IMR-90 (cell line): Measurements from ENCODE around the gene HOXB7. TPM values are rescaled to one million over a fixed set of nuclear protein-coding genes. Genes with fewer than 3 reads are reported as not detected.

Source experiments
- ATAC-seq: fragments of 200-7000 bp; cut with Tn5 transposase; 2 replicates; pipeline ENCODE4 v1.9.1; 2020; ENCODE audit warnings: low read depth, mild to moderate bottlenecking, moderate library complexity
- BruUV-seq: library from RNA; stranded (reverse); fragments of 400-500 nt; replicated peaks from 2 replicates; lab custom pipeline; 2021; lab: Mats Ljungman, UMichigan
- CTCF ChIA-PET: fragments of 300-600 bp; formaldehyde crosslinking; extraction: SDS; loops from one replicate; lab custom pipeline; 2021; ENCODE audit warnings: antibody characterized with exemption; lab: Yijun Ruan, JAX
- POLR2A ChIA-PET: fragments of 300-600 bp; sonication (Branson Sonifier 250); formaldehyde crosslinking; loops from one replicate; lab custom pipeline; 2022; ENCODE audit warnings: antibody characterized with exemption; ENCODE audit not compliant: unreplicated experiment; lab: Charles Lee
- DNase-seq: peaks from one replicate; pipeline ENCODE4 v3.0.0; 2013
- H2AFZ ChIP-seq: replicated peaks from 2 replicates; pipeline ENCODE3; 2013; ENCODE audit warnings: low read length, mild to moderate bottlenecking; ENCODE audit not compliant: poor library complexity
- H2AK5ac ChIP-seq: 2 replicates; pipeline ENCODE4 v1.6.1; 2013; ENCODE audit warnings: low read depth, low read length, inconsistent platforms
- H2AK9ac ChIP-seq: replicated peaks from 2 replicates; pipeline ENCODE3; 2013; ENCODE audit warnings: mild to moderate bottlenecking, low read depth, low read length, moderate library complexity; ENCODE audit not compliant: poor library complexity
- H2BK120ac ChIP-seq: 2 replicates; pipeline ENCODE4 v1.6.1; 2013; ENCODE audit warnings: low read depth, low read length, inconsistent platforms
- H2BK15ac ChIP-seq: 3 replicates; pipeline ENCODE4 v1.6.1; 2013; ENCODE audit warnings: low read depth, low read length, inconsistent platforms
- H2BK20ac ChIP-seq: 2 replicates; pipeline ENCODE4 v1.6.1; 2013; ENCODE audit warnings: low read depth, mild to moderate bottlenecking, inconsistent platforms, low read length, moderate library complexity
- H2BK5ac ChIP-seq: 2 replicates; pipeline ENCODE4 v1.6.1; 2013; ENCODE audit warnings: mild to moderate bottlenecking, low read depth, low read length, inconsistent platforms; ENCODE audit not compliant: poor library complexity, severe bottlenecking
- H3K14ac ChIP-seq: replicated peaks from 2 replicates; pipeline ENCODE4 v1.6.1; 2013; ENCODE audit warnings: low read depth, low read length, inconsistent platforms
- H3K18ac ChIP-seq: 2 replicates; pipeline ENCODE4 v1.6.1; 2013; ENCODE audit warnings: low read depth, low read length, control low read depth
- H3K23ac ChIP-seq: 2 replicates; pipeline ENCODE4 v1.6.1; 2013; ENCODE audit warnings: low read depth, low read length, inconsistent platforms
- H3K27ac ChIP-seq: 2 replicates; pipeline ENCODE4 v1.5.1; 2013; ENCODE audit warnings: mild to moderate bottlenecking, control low read depth, low read length; ENCODE audit not compliant: insufficient read depth
- H3K27me3 ChIP-seq: 2 replicates; pipeline ENCODE4 v1.6.1; 2013; ENCODE audit warnings: low read length; ENCODE audit not compliant: control insufficient read depth, insufficient read depth
- H3K36me3 ChIP-seq: 2 replicates; pipeline ENCODE4 v1.6.1; 2013; ENCODE audit warnings: low read length, mixed read lengths; ENCODE audit not compliant: control insufficient read depth, insufficient read depth
- H3K4ac ChIP-seq: 2 replicates; pipeline ENCODE4 v1.6.1; 2013; ENCODE audit warnings: low read depth, low read length, inconsistent platforms
- H3K4me1 ChIP-seq: 2 replicates; pipeline ENCODE4 v1.6.1; 2013; ENCODE audit warnings: low read length, mixed read lengths; ENCODE audit not compliant: control insufficient read depth, insufficient read depth
- H3K4me2 ChIP-seq: 2 replicates; pipeline ENCODE4 v1.6.1; 2013; ENCODE audit warnings: low read depth, mild to moderate bottlenecking, control low read depth, low read length, moderate library complexity
- H3K4me3 ChIP-seq: 2 replicates; pipeline ENCODE4 v1.5.1; 2013; ENCODE audit warnings: low read depth, mild to moderate bottlenecking, control low read depth, low read length, moderate library complexity; ENCODE audit not compliant: insufficient read depth
- H3K56ac ChIP-seq: 2 replicates; pipeline ENCODE4 v1.6.1; 2013; ENCODE audit warnings: low read length, inconsistent platforms; ENCODE audit not compliant: insufficient read depth; ENCODE audit errors: extremely low read depth
- H3K79me1 ChIP-seq, 2 experiments: 2 replicates each; pipeline ENCODE4 v1.6.1; 2013; ENCODE audit warnings: low read length in 2 of 2, inconsistent platforms in 1 of 2, low read depth in 1 of 2
- H3K9ac ChIP-seq: 2 replicates; pipeline ENCODE4 v1.6.1; 2013; ENCODE audit warnings: low read depth, low read length, control low read depth
- H3K9me1 ChIP-seq: 2 replicates; pipeline ENCODE4 v1.6.1; 2013; ENCODE audit warnings: low read length, inconsistent platforms; ENCODE audit not compliant: insufficient read depth
- H3K9me3 ChIP-seq: 2 replicates; pipeline ENCODE4 v1.6.1; 2013; ENCODE audit warnings: low read length; ENCODE audit not compliant: control insufficient read depth, insufficient read depth
- H4K20me1 ChIP-seq: 2 replicates; pipeline ENCODE4 v1.6.1; 2013; ENCODE audit warnings: low read length, inconsistent platforms; ENCODE audit not compliant: insufficient read depth
- H4K5ac ChIP-seq: 2 replicates; pipeline ENCODE4 v1.6.1; 2013; ENCODE audit warnings: mild to moderate bottlenecking, low read depth, low read length, control low read depth
- H4K8ac ChIP-seq, 2 experiments: 2 replicates each; pipeline ENCODE4 v1.6.1; 2013; ENCODE audit warnings: low read depth in 2 of 2, low read length in 2 of 2, control low read depth in 1 of 2, inconsistent platforms in 1 of 2
- H4K91ac ChIP-seq: 2 replicates; pipeline ENCODE4 v1.6.1; 2013; ENCODE audit warnings: low read depth, low read length, inconsistent platforms; ENCODE audit not compliant: insufficient read depth
- CEBPB ChIP-seq: IDR thresholded peaks from 2 replicates; pipeline ENCODE4 v1.6.1; 2012; ENCODE audit warnings: low read depth, low read length, improper control_type of control experiment
- CHD1 ChIP-seq: IDR thresholded peaks from 2 replicates; pipeline ENCODE4 v1.6.1; 2012; ENCODE audit warnings: low read depth, low read length, improper control_type of control experiment
- ELK1 ChIP-seq: fragments of 150-350 bp; IDR thresholded peaks from 2 replicates; pipeline ENCODE4 v1.6.1; 2016; ENCODE audit warnings: low read depth, mild to moderate bottlenecking, low read length, moderate library complexity, borderline replicate concordance
- FOS ChIP-seq: fragments of 150-350 bp; IDR thresholded peaks from 2 replicates; pipeline ENCODE4 v1.6.1; 2016; ENCODE audit warnings: low read depth, low read length
- MAFK ChIP-seq: IDR thresholded peaks from 2 replicates; pipeline ENCODE4 v1.6.1; 2012; ENCODE audit warnings: low read depth, low read length, improper control_type of control experiment
- MXI1 ChIP-seq: IDR thresholded peaks from 2 replicates; pipeline ENCODE4 v1.6.1; 2012; ENCODE audit warnings: low read depth, mild to moderate bottlenecking, low read length, moderate library complexity, borderline replicate concordance
- NFE2L2 ChIP-seq: fragments of 150-350 bp; IDR thresholded peaks from 2 replicates; pipeline ENCODE4 v1.6.1; 2016; ENCODE audit warnings: low read depth, mild to moderate bottlenecking, low read length
- POLR2A ChIP-seq: IDR thresholded peaks from 2 replicates; pipeline ENCODE4 v1.6.1; 2012; ENCODE audit warnings: mild to moderate bottlenecking, low read depth, low read length
- RAD21 ChIP-seq: IDR thresholded peaks from 2 replicates; pipeline ENCODE4 v1.6.1; 2012; ENCODE audit warnings: low read length, improper control_type of control experiment
- RCOR1 ChIP-seq: IDR thresholded peaks from 2 replicates; pipeline ENCODE4 v1.6.1; 2012; ENCODE audit warnings: mild to moderate bottlenecking, low read length, improper control_type of control experiment; ENCODE audit not compliant: insufficient replicate concordance
- RFX5 ChIP-seq: IDR thresholded peaks from 2 replicates; pipeline ENCODE4 v1.8.0; 2012; ENCODE audit warnings: low read depth, mild to moderate bottlenecking, low read length, moderate library complexity
- SMC3 ChIP-seq: fragments of 150-350 bp; IDR thresholded peaks from 2 replicates; pipeline ENCODE4 v1.6.1; 2016; ENCODE audit warnings: low read depth, mild to moderate bottlenecking, antibody characterized with exemption, low read length, moderate library complexity
- USF2 ChIP-seq: fragments of 150-350 bp; IDR thresholded peaks from 2 replicates; pipeline ENCODE4 v1.6.1; 2017; ENCODE audit warnings: mild to moderate bottlenecking, antibody characterized with exemption, low read length, low read depth
- dilution Hi-C: fragments of 300-500 bp; cut with HindIII; formaldehyde crosslinking; loops from one replicate; pipeline ENCODE4 v1.14.3; 2018; ENCODE audit warnings: low sequenced_read_pairs; ENCODE audit not compliant: unreplicated experiment
- in situ Hi-C: fragments of 300-500 bp; cut with MboI; formaldehyde crosslinking; loops from 3 replicates; pipeline ENCODE4 v1.14.3; 2019; ENCODE audit warnings: low sequenced_read_pairs, inconsistent platforms, mixed read lengths
- intact Hi-C: fragments of 100-400 bp; cut with micrococcal nuclease; formaldehyde crosslinking; loops from 2 replicates; pipeline ENCODE4 v1.10.0; 2022
- polyA plus RNA-seq, 3 experiments: library from polyadenylated mRNA; depleted of rRNA; stranded (reverse); fragments of >200 nt; gene quantifications; 2 replicates each; pipeline ENCODE4 v1.2.3, GENCODE V29; 2012; ENCODE audit warnings: low replicate concordance in 1 of 3
- total RNA-seq: library from RNA; depleted of rRNA; stranded (reverse); fragments of >200 nt; gene quantifications from 2 replicates; pipeline ENCODE4 v1.2.3, GENCODE V29; 2012

Gene HOXB7
- total and polyA plus RNA-seq, 2 of the 4 experiments (the other 2 are of a cell fraction) = 1.8 to 6.7 TPM

- Histone ChIP-seq H3K27ac (no peak overlapping the region), H3K4me3 (no peak overlapping the region), H3K4me1 (no peaks in the 10 kb centered on the region), H2BK15ac (no peak overlapping the region), H2AK9ac (no peak overlapping the region), H2AK5ac (no peak overlapping the region), H3K23ac (no peak overlapping the region), H3K27me3 (peaks cover 38% of the 10 kb centered on the region), H3K18ac (no peak overlapping the region), H3K9me1 (no peaks in the 10 kb centered on the region), H3K9ac (no peak overlapping the region), H3K36me3 (no peaks in the 10 kb centered on the region), H2AFZ (no peak overlapping the region), H4K91ac (no peak overlapping the region), H3K14ac (no peak overlapping the region), H3K4ac (no peak overlapping the region), H2BK20ac (no peak overlapping the region), H3K56ac (no peak overlapping the region), H4K5ac (no peak overlapping the region), H2BK5ac (no peak overlapping the region), H2BK120ac (no peak overlapping the region), H3K79me1 (no peaks in the 10 kb centered on the region), H3K9me3 (no peaks in the 10 kb centered on the region), H4K20me1 (no peaks in the 10 kb centered on the region), H4K8ac (no peak overlapping the region), H3K4me2 (no peak overlapping the region)
- in situ Hi-C loops = no loop called here
- dilution Hi-C loops = no loop called here
- TF ChIP-seq NFE2L2 (no peak), RCOR1 (no peak), CEBPB (no peak), POLR2A (no peak), ELK1 (no peak), USF2 (no peak), CHD1 (no peak), MXI1 (no peak), RFX5 (no peak), SMC3 (no peak), MAFK (no peak), RAD21 (no peak), FOS (no peak)
- intact Hi-C loops = no loop called here
- DNase-seq (no peak), ATAC-seq (no peak)
- no TSS peak for BruUV-seq
- ChIA-PET CTCF (no interaction called here), POLR2A (no interaction called here)
Measured at GRCh38 chr17:48655913-48656312, 45.1 kb upstream of the HOXB7 start.
